DND-41 (cell line): ENCODE results near the gene TAF4.

Experiments
- ATAC-seq: fragments of 200-7000 bp; cut with Tn5 transposase; 3 replicates; pipeline ENCODE4 v1.9.1; 2021; ENCODE audit warnings: low read depth; ENCODE audit not compliant: insufficient read depth
- DNase-seq: peaks from one replicate; pipeline ENCODE4 v3.0.0-alpha.2; 2020
- H2AFZ ChIP-seq: 2 replicates; pipeline ENCODE4 v1.6.0; 2012; ENCODE audit warnings: low read depth, low read length
- H3K27ac ChIP-seq: 2 replicates; pipeline ENCODE4 v1.5.1; 2012; ENCODE audit warnings: low read length, inconsistent platforms
- H3K27me3 ChIP-seq: fragments of 200-600 bp; sonication (generic); 2 replicates; pipeline ENCODE4 v1.6.0; 2012; ENCODE audit warnings: low read length, mild to moderate bottlenecking, inconsistent platforms; ENCODE audit not compliant: insufficient read depth, poor library complexity
- H3K36me3 ChIP-seq: 2 replicates; pipeline ENCODE4 v1.5.1; 2012; ENCODE audit warnings: low read length, inconsistent platforms; ENCODE audit not compliant: insufficient read depth
- H3K4me1 ChIP-seq: 2 replicates; pipeline ENCODE4 v1.5.1; 2012; ENCODE audit warnings: mild to moderate bottlenecking, low read length; ENCODE audit not compliant: insufficient read depth
- H3K4me2 ChIP-seq: 2 replicates; pipeline ENCODE4 v1.6.0; 2012; ENCODE audit warnings: mild to moderate bottlenecking, moderate library complexity, low read length, inconsistent platforms; ENCODE audit not compliant: insufficient read depth
- H3K4me3 ChIP-seq, 2 experiments: fragments of 200-600 bp in 1 of 2; shearing (Covaris generic) in 1 of 2; 2 replicates each; pipeline ENCODE4 v1.5.1; 2012 to 2016; ENCODE audit warnings: inconsistent platforms in 2 of 2, low read length in 2 of 2, mild to moderate bottlenecking in 2 of 2, low read depth in 1 of 2, moderate library complexity in 1 of 2
- H3K79me2 ChIP-seq: 2 replicates; pipeline ENCODE4 v1.6.0; 2012; ENCODE audit warnings: low read length, inconsistent platforms; ENCODE audit not compliant: insufficient read depth
- H3K9ac ChIP-seq: 2 replicates; pipeline ENCODE4 v1.6.0; 2012; ENCODE audit warnings: low read depth, mild to moderate bottlenecking, inconsistent platforms, low read length, moderate library complexity
- H3K9me3 ChIP-seq: 2 replicates; pipeline ENCODE4 v1.5.1; 2012; ENCODE audit warnings: low read length, moderate library complexity, mild to moderate bottlenecking, inconsistent platforms; ENCODE audit not compliant: insufficient read depth, severe bottlenecking
- H4K20me1 ChIP-seq: 2 replicates; pipeline ENCODE4 v1.6.0; 2012; ENCODE audit warnings: low read length; ENCODE audit not compliant: insufficient read depth
- EZH2 ChIP-seq: IDR thresholded peaks from 3 replicates; pipeline ENCODE4 v1.6.1; 2012; ENCODE audit warnings: borderline replicate concordance, low read depth, mild to moderate bottlenecking, moderate library complexity, low read length, inconsistent platforms; ENCODE audit not compliant: severe bottlenecking
- TF ChIP-seq, protein P1 (sequence below): IDR thresholded peaks from 2 replicates; pipeline ENCODE4 v1.5.1; 2012; ENCODE audit warnings: borderline replicate concordance, low read length, moderate library complexity, mild to moderate bottlenecking; ENCODE audit not compliant: poor library complexity, severe bottlenecking; ENCODE audit errors: extremely low read depth

TAF4 gene

DNA sequence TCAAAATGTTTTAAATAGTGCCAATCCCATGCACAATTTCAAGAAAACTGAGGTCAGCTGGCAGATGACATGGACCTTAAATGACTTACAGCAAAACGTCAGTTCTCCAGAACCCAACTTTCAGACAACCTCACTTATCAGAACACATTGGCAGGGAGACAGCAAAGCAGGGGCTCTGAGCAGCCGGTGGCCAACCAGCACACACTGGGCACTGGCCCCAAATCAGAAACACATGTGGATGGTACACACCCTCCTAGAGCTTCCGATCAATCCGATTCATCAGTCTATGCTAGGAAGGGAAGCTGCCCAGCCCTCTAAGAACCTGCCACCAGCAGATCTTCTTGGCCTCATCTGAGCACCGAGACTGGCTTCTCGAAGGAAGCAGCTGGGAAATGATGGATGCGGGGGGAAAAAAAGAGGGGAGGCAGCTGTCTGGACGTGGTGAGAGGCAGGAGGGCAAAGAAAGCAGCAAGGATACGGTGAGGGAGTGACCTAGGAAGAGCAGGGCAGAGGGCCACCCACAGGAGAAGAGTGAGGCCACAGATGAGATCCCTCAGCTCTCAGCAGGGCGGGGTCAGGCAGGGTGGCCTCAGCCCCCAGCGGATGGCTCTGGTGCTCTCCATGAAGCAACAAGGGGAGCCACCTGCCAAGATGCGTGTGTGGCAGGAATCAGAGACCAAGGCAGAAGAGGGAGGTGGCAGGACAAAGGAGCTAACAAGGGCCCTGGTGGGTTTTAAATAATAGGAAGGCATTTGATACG lies 32.9 kb downstream of the TAF4 start:
- no peak for DNase-seq
- Histone ChIP-seq H3K79me2 (peaks cover 98% of the 10 kb centered on the region), H3K27ac (no peak overlapping the region), H2AFZ (no peak overlapping the region), H4K20me1 (peaks cover 82% of the 10 kb centered on the region), H3K4me3 (no peak overlapping the region), H3K9me3 (no peaks in the 10 kb centered on the region), H3K36me3 (no peaks in the 10 kb centered on the region), H3K4me1 (no peaks in the 10 kb centered on the region), H3K9ac (no peak overlapping the region), H3K4me2 (no peak overlapping the region), H3K27me3 (no peaks in the 10 kb centered on the region)
- no peak for ATAC-seq
- TF ChIP-seq, protein P1, sequence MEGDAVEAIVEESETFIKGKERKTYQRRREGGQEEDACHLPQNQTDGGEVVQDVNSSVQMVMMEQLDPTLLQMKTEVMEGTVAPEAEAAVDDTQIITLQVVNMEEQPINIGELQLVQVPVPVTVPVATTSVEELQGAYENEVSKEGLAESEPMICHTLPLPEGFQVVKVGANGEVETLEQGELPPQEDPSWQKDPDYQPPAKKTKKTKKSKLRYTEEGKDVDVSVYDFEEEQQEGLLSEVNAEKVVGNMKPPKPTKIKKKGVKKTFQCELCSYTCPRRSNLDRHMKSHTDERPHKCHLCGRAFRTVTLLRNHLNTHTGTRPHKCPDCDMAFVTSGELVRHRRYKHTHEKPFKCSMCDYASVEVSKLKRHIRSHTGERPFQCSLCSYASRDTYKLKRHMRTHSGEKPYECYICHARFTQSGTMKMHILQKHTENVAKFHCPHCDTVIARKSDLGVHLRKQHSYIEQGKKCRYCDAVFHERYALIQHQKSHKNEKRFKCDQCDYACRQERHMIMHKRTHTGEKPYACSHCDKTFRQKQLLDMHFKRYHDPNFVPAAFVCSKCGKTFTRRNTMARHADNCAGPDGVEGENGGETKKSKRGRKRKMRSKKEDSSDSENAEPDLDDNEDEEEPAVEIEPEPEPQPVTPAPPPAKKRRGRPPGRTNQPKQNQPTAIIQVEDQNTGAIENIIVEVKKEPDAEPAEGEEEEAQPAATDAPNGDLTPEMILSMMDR, result no peak
- TF ChIP-seq EZH2, result no peak

DNA sequence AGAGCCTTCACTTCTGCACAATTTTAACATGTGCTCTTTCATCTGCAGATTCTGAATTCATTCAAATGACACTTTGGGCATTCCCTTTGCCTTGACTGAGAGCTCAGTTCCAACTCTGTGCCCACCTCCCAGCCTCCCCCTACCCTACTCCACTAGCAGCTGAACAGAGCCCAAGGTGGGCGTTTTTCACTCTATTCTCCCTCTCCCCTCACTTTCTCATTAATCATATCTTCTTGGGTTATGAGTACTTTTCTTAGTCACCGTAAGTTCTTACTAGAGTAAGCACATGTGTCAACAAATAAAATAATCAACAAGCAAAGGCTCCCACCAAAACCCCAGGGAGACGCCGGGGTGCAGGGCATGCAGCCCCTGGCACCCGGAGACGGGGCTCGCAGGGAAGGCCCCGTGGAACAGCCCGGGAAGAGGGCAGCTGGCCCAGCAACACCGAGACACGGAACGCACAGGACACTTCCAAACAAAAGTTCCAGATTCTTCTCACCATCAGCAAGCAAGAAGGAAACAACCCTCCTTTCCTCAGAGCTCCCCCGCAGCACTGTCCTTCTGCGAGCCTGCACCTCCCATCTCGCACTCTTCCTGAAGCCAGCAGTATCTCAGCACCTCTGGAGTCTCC lies 34.1 kb downstream of the TAF4 start:
- TF ChIP-seq EZH2, result no peak
- TF ChIP-seq, protein P1, result no peak
- H3K79me2 ChIP-seq, result peaks cover 98% of the 10 kb centered on the region
- ATAC-seq, result no peak
- H3K4me3 ChIP-seq, result no peak overlapping the region
- no peak overlapping the region for H3K27ac ChIP-seq
- 0 out of 2 replicates have a peak, but pooled peaks cover under 1% of the 10 kb centered on the region for H3K36me3 ChIP-seq
- no peaks in the 10 kb centered on the region for H3K9me3 ChIP-seq
- H3K9ac ChIP-seq, result no peak overlapping the region
- DNase-seq, result no peak
- no peak overlapping the region for H2AFZ ChIP-seq
- no peaks in the 10 kb centered on the region for H3K4me1 ChIP-seq
- H4K20me1 ChIP-seq, result peaks cover 82% of the 10 kb centered on the region
- H3K4me2 ChIP-seq, result no peak overlapping the region
- no peaks in the 10 kb centered on the region for H3K27me3 ChIP-seq

DNA sequence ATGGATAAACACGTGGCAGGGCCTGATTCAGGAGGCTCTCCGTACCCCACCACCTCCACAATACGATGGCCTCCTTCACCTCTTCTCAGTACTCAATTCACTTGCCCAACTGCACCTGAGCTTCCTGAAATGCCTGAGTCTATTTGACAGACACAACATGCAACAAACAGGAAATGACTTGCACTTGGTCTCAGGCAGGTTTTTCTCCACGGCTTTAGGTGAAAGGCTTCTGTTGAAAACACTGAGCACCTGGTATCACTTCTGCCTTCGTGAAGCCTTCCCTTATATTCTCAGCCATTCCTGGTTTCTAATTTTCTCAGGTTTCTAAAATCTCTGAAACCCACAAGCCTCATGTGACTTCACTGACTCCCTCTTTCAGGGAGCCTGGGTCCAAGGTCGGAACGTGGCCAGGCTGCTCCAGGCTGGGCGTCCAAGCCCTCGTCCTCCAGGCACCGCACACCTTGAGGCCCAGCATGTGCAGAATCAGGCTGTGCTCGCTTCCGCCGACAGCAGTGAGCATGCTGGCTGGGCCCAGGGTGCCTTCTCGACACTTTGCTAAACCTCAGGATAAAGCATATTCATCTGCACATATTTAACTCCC lies 34.7 kb downstream of the TAF4 start:
- Histone ChIP-seq H3K4me2 (no peak overlapping the region), H3K9ac (no peak overlapping the region), H3K79me2 (peaks cover 98% of the 10 kb centered on the region), H3K9me3 (no peaks in the 10 kb centered on the region), H3K36me3 (0 out of 2 replicates have a peak, but pooled peaks cover 7% of the 10 kb centered on the region), H2AFZ (no peak overlapping the region), H3K4me3 (no peak overlapping the region), H4K20me1 (peaks cover 82% of the 10 kb centered on the region), H3K27me3 (no peaks in the 10 kb centered on the region), H3K4me1 (no peaks in the 10 kb centered on the region), H3K27ac (no peak overlapping the region)
- TF ChIP-seq EZH2, result no peak
- TF ChIP-seq, protein P1, result no peak
- DNase-seq (no peak), ATAC-seq (no peak)
